ENCODE measurements around the gene NLRP1. TPM values are rescaled to one million over a fixed set of nuclear protein-coding genes. Genes with fewer than 3 reads are reported as not detected.

Gene NLRP1
- total and polyA plus RNA-seq, 12 donors = 6.1 to 88.9 (median 28.5) TPM

DNA sequence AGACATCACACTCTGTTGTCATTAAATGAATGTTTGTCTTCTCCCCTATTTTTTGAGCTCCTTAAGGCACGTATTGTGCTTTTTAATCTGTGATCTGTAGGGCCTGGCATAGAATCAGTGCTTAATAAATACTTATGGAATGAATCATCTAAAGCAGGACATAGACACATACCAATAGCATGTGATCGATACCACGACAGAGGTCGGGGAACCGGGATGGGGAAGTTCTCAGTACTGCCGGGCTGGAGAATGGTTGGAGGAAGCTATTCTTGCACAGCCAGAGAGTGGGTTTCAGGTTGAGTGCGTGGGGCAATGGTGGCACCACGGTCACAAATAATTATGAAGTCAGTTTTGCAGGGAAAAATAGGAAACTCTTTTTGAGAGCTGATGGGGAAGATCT, 26.8 kb downstream of the NLRP1 start:
- TF ChIP-seq CTCF (IDR thresholded peaks at IDR 0.05) (no peak), POLR2A (IDR thresholded peaks at IDR 0.05) (no peak)
- Histone ChIP-seq H3K36me3 (replicated peaks in 1 of 2) (no peaks in the 10 kb centered on the region), H3K4me3 (no peak overlapping the region), H3K9me3 (replicated peaks in 1 of 3) (no peaks in the 10 kb centered on the region), H3K4me1 (replicated peaks in 1 of 2) (no peaks in the 10 kb centered on the region), H3K27ac (no peak overlapping the region), H3K27me3 (no peaks in the 10 kb centered on the region)
- no peak for DNase-seq
- 68 to 80% (median 77%) methylated on average over 8 of the region's 8 CpGs for WGBS, 4 donors
- intact Hi-C loops (cut with DNase I) = no loop called here

DNA sequence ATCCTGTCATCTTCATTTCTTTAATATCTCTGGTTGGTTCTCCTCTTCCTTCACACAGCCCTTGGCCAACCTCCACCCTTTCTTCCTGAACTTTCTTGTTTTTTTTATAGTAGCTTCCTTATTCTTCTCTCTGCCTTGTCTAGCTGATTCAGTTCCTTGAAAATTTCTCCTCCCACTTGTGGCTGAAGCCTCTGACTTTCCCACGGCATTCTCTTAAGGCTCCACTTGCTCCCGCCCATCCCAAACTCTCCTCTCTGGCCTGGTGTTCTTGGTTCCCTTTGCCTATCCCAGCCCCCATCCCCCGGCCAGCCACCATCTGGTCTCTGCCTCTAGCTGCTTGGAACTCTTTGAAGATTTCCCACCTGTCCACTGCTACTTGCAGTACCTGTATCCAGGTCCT, 29.1 kb downstream of the NLRP1 start:
- TF ChIP-seq CTCF (IDR thresholded peaks at IDR 0.05) (no peak), POLR2A (IDR thresholded peaks at IDR 0.05) (no peak)
- Histone ChIP-seq H3K36me3 (replicated peaks in 1 of 2) (no peaks in the 10 kb centered on the region), H3K9me3 (replicated peaks in 1 of 3) (no peaks in the 10 kb centered on the region), H3K27me3 (no peaks in the 10 kb centered on the region), H3K4me3 (no peak overlapping the region), H3K4me1 (replicated peaks in 1 of 2) (no peaks in the 10 kb centered on the region), H3K27ac (no peak overlapping the region)
- DNase-seq = no peak
- intact Hi-C loops (cut with DNase I) = no loop called here
- WGBS, 4 donors = 59 to 76% (median 69%) methylated on average over 3 of the region's 3 CpGs

DNA sequence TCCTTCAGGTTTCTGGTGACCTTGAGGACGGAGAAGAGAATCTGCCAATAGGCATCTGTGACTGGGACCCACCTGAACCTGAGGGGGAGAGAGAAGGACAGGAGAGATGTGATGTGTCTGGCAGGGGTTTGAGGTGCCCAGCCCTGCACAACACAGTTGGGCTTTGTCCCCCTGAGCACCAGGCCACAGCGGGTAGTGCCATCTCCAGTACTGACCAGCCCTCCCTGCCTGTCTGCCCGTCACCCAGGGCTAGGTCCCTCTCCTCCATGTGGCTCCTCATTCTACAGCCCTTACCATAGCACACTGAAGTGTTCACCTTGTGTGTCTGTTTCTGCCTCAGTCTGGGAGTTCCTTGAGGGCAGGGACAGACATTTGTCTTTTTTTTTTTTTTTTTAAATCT, 30.8 kb downstream of the NLRP1 start:
- Histone ChIP-seq H3K4me1 (replicated peaks in 1 of 2) (no peaks in the 10 kb centered on the region), H3K36me3 (replicated peaks in 1 of 2) (no peaks in the 10 kb centered on the region), H3K27ac (no peak overlapping the region), H3K27me3 (no peaks in the 10 kb centered on the region), H3K4me3 (no peak overlapping the region), H3K9me3 (replicated peaks in 1 of 3) (no peaks in the 10 kb centered on the region)
- 52 to 89% (median 71%) methylated on average over 3 of the region's 3 CpGs for WGBS, 4 donors
- TF ChIP-seq POLR2A (IDR thresholded peaks at IDR 0.05) = no peak
- DNase-seq = no peak
- intact Hi-C loops (cut with DNase I) = no loop called here

DNA sequence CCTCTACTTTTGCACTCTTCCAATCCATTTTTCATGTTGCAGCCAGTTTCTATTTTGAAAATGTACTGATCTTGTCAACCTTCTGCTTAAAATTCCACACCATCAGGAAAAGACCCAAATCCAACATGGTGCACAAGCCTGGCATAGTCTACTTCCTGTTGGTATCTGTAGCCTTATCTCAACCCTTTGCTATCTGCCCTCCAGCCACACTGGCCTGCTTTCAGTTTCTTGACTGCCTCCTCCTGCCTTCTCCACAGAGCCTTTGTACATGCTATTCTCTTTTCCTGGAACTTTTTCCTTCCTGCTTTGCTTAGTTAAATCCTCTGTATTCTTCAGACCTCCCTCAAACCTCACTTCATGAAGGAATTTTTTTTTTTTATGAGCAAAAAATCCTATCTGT, 31.5 kb downstream of the NLRP1 start:
- intact Hi-C loops (cut with DNase I) = no loop called here
- H3K27me3 ChIP-seq = no peaks in the 10 kb centered on the region
- H3K27ac ChIP-seq = no peak overlapping the region
- H3K4me3 ChIP-seq = no peak overlapping the region
- no peaks in the 10 kb centered on the region for H3K9me3 ChIP-seq (replicated peaks in 1 of 3)
- no peaks in the 10 kb centered on the region for H3K36me3 ChIP-seq (replicated peaks in 1 of 2)
- H3K4me1 ChIP-seq (replicated peaks in 1 of 2) = no peaks in the 10 kb centered on the region
- no peak for TF ChIP-seq CTCF (IDR thresholded peaks at IDR 0.05)
- no peak for TF ChIP-seq POLR2A (IDR thresholded peaks at IDR 0.05)
- DNase-seq = no peak

GRCh38 chr17:5545051-5545987, 39.0 kb downstream of the NLRP1 start:
- 78 to 84% (median 81%) methylated on average over 8 to 9 of the region's 9 CpGs for WGBS, 4 donors
- peak in 1 of 7 donors; percentile 49 for DNase-seq
- intact Hi-C loops (cut with DNase I) = no loop called here

More at GRCh38 chr17:5545051-5545987, 39.0 kb downstream of the NLRP1 start:
- H3K9me3 ChIP-seq (replicated peaks in 1 of 3) = no peaks in the 10 kb centered on the region
- no peak overlapping the region for H3K27ac ChIP-seq
- TF ChIP-seq POLR2A (IDR thresholded peaks at IDR 0.05) (no peak), CTCF (IDR thresholded peaks at IDR 0.05) (no peak)
- H3K36me3 ChIP-seq (replicated peaks in 1 of 2) = no peaks in the 10 kb centered on the region
- H3K4me1 ChIP-seq (replicated peaks in 1 of 2) = no peaks in the 10 kb centered on the region
- H3K4me3 ChIP-seq = no peak overlapping the region
- no peaks in the 10 kb centered on the region for H3K27me3 ChIP-seq

All from adrenal gland (tissue), 12 donors.